Measurements from ENCODE around the gene FAM3A.

FAM3A gene

GRCh38 chrX:154519389-154519788, 3.4 kb upstream of the FAM3A start:
- Mint-ChIP-seq H3K36me3 (no peaks in the 10 kb centered on the region), H3K9me3 (no peaks in the 10 kb centered on the region), H3K4me3 (no peak overlapping the region), H3K27me3 (no peaks in the 10 kb centered on the region), H3K4me1 (peaks cover 7% of the 10 kb centered on the region), H3K27ac (no peak overlapping the region)
- no peak for ATAC-seq (ENCODE audit: low read depth)
- no peak for DNase-seq (ENCODE audit: low spot score in 2 of 2)

- peaks cover 2% of the 10 kb centered on the region for H3K36me3 Mint-ChIP-seq
- DNase-seq (ENCODE audit: low spot score in 2 of 2) = no peak
- ATAC-seq (ENCODE audit: low read depth) = no peak
- no peaks in the 10 kb centered on the region for H3K9me3 Mint-ChIP-seq
- H3K27ac Mint-ChIP-seq = peak overlapping the region; percentile 45
- H3K4me1 Mint-ChIP-seq = peaks cover 12% of the 10 kb centered on the region
- H3K4me3 Mint-ChIP-seq = peak overlapping the region; percentile 14
- no peaks in the 10 kb centered on the region for H3K27me3 Mint-ChIP-seq
Measured at GRCh38 chrX:154517101-154517781, 1.2 kb upstream of the FAM3A start.

GRCh38 chrX:154516656-154517100, 646 bp upstream of the FAM3A start:
- ATAC-seq (ENCODE audit: low read depth) (peak; percentile 9), DNase-seq (ENCODE audit: low spot score in 2 of 2) (no peak)
- H3K27me3 Mint-ChIP-seq = no peaks in the 10 kb centered on the region
- peak overlapping the region; percentile 88 for H3K4me3 Mint-ChIP-seq
- H3K4me1 Mint-ChIP-seq = peaks cover 12% of the 10 kb centered on the region
- H3K36me3 Mint-ChIP-seq = peaks cover 2% of the 10 kb centered on the region
- no peaks in the 10 kb centered on the region for H3K9me3 Mint-ChIP-seq
- H3K27ac Mint-ChIP-seq = peak overlapping the region; percentile 86

- Mint-ChIP-seq H3K27me3 (no peaks in the 10 kb centered on the region), H3K27ac (peak overlapping the region; percentile 84), H3K9me3 (no peaks in the 10 kb centered on the region), H3K4me1 (peaks cover 14% of the 10 kb centered on the region), H3K36me3 (peaks cover 4% of the 10 kb centered on the region), H3K4me3 (peak overlapping the region; percentile 83)
- no peak for ATAC-seq (ENCODE audit: low read depth)
- no peak for DNase-seq (ENCODE audit: low spot score in 2 of 2)
Measured at GRCh38 chrX:154515090-154515965, 704 bp downstream of the FAM3A start.

GRCh38 chrX:154513716-154514115, 2.3 kb downstream of the FAM3A start:
- ATAC-seq (ENCODE audit: low read depth) (no peak), DNase-seq (ENCODE audit: low spot score in 2 of 2) (no peak)
- H3K4me3 Mint-ChIP-seq = peak overlapping the region; percentile 32
- H3K4me1 Mint-ChIP-seq = peaks cover 15% of the 10 kb centered on the region
- H3K9me3 Mint-ChIP-seq = no peaks in the 10 kb centered on the region
- peaks cover 12% of the 10 kb centered on the region for H3K36me3 Mint-ChIP-seq
- H3K27me3 Mint-ChIP-seq = no peaks in the 10 kb centered on the region
- H3K27ac Mint-ChIP-seq = no peak overlapping the region

GRCh38 chrX:154512879-154513553, 3.0 kb downstream of the FAM3A start:
- Mint-ChIP-seq H3K9me3 (no peaks in the 10 kb centered on the region), H3K4me1 (peaks cover 15% of the 10 kb centered on the region), H3K36me3 (peaks cover 17% of the 10 kb centered on the region), H3K27ac (no peak overlapping the region), H3K4me3 (no peak overlapping the region), H3K27me3 (no peaks in the 10 kb centered on the region)
- ATAC-seq (ENCODE audit: low read depth) (no peak), DNase-seq (ENCODE audit: low spot score in 2 of 2) (no peak)

GRCh38 chrX:154511761-154512160, 4.3 kb downstream of the FAM3A start:
- H3K9me3 Mint-ChIP-seq = no peaks in the 10 kb centered on the region
- H3K4me3 Mint-ChIP-seq = no peak overlapping the region
- no peak for ATAC-seq (ENCODE audit: low read depth)
- H3K36me3 Mint-ChIP-seq = peaks cover 17% of the 10 kb centered on the region
- H3K27me3 Mint-ChIP-seq = no peaks in the 10 kb centered on the region
- no peak for DNase-seq (ENCODE audit: low spot score in 2 of 2)
- no peak overlapping the region for H3K27ac Mint-ChIP-seq
- peaks cover 15% of the 10 kb centered on the region for H3K4me1 Mint-ChIP-seq

GRCh38 chrX:154509455-154509854, 6.6 kb downstream of the FAM3A start:
- DNase-seq (ENCODE audit: low spot score in 2 of 2) (no peak), ATAC-seq (ENCODE audit: low read depth) (no peak)
- H3K36me3 Mint-ChIP-seq = peaks cover 24% of the 10 kb centered on the region
- H3K27me3 Mint-ChIP-seq = no peaks in the 10 kb centered on the region
- peaks cover 9% of the 10 kb centered on the region for H3K4me1 Mint-ChIP-seq
- no peak overlapping the region for H3K4me3 Mint-ChIP-seq
- H3K9me3 Mint-ChIP-seq = no peaks in the 10 kb centered on the region
- no peak overlapping the region for H3K27ac Mint-ChIP-seq

- Mint-ChIP-seq H3K9me3 (no peaks in the 10 kb centered on the region), H3K36me3 (peaks cover 21% of the 10 kb centered on the region), H3K27me3 (no peaks in the 10 kb centered on the region), H3K4me1 (peaks cover 4% of the 10 kb centered on the region), H3K27ac (no peak overlapping the region), H3K4me3 (no peak overlapping the region)
- DNase-seq (ENCODE audit: low spot score in 2 of 2) (no peak), ATAC-seq (ENCODE audit: low read depth) (no peak)
Measured at GRCh38 chrX:154508384-154508745, 7.7 kb downstream of the FAM3A start.

- H3K36me3 Mint-ChIP-seq = peaks cover 21% of the 10 kb centered on the region
- no peak for ATAC-seq (ENCODE audit: low read depth)
- no peak for DNase-seq (ENCODE audit: low spot score in 2 of 2)
- no peak overlapping the region for H3K27ac Mint-ChIP-seq
- H3K27me3 Mint-ChIP-seq = no peaks in the 10 kb centered on the region
- peaks cover 4% of the 10 kb centered on the region for H3K4me1 Mint-ChIP-seq
- no peaks in the 10 kb centered on the region for H3K9me3 Mint-ChIP-seq
- no peak overlapping the region for H3K4me3 Mint-ChIP-seq
Measured at GRCh38 chrX:154507673-154508383, 8.2 kb downstream of the FAM3A start.

- DNase-seq (ENCODE audit: low spot score in 2 of 2) = no peak
- H3K27me3 Mint-ChIP-seq = no peaks in the 10 kb centered on the region
- peaks cover 21% of the 10 kb centered on the region for H3K36me3 Mint-ChIP-seq
- no peak overlapping the region for H3K4me3 Mint-ChIP-seq
- ATAC-seq (ENCODE audit: low read depth) = no peak
- no peak overlapping the region for H3K27ac Mint-ChIP-seq
- H3K4me1 Mint-ChIP-seq = peaks cover 4% of the 10 kb centered on the region
- no peaks in the 10 kb centered on the region for H3K9me3 Mint-ChIP-seq
Measured at GRCh38 chrX:154506483-154507332, 9.3 kb downstream of the FAM3A start.

GRCh38 chrX:154505734-154506133, 10.3 kb downstream of the FAM3A start:
- peaks cover 2% of the 10 kb centered on the region for H3K4me1 Mint-ChIP-seq
- H3K36me3 Mint-ChIP-seq = peaks cover 19% of the 10 kb centered on the region
- no peaks in the 10 kb centered on the region for H3K27me3 Mint-ChIP-seq
- no peak for DNase-seq (ENCODE audit: low spot score in 2 of 2)
- no peak overlapping the region for H3K27ac Mint-ChIP-seq
- ATAC-seq (ENCODE audit: low read depth) = no peak
- H3K4me3 Mint-ChIP-seq = no peak overlapping the region
- H3K9me3 Mint-ChIP-seq = no peaks in the 10 kb centered on the region

- no peak overlapping the region for H3K4me3 Mint-ChIP-seq
- H3K4me1 Mint-ChIP-seq = no peaks in the 10 kb centered on the region
- H3K9me3 Mint-ChIP-seq = no peaks in the 10 kb centered on the region
- H3K27ac Mint-ChIP-seq = no peak overlapping the region
- no peak for DNase-seq (ENCODE audit: low spot score in 2 of 2)
- H3K27me3 Mint-ChIP-seq = no peaks in the 10 kb centered on the region
- peaks cover 7% of the 10 kb centered on the region for H3K36me3 Mint-ChIP-seq
- no peak for ATAC-seq (ENCODE audit: low read depth)
Measured at GRCh38 chrX:154502989-154503388, 13.0 kb downstream of the FAM3A start.
